ENCODE data around the gene EXD3.

The EXD3 gene

DNA sequence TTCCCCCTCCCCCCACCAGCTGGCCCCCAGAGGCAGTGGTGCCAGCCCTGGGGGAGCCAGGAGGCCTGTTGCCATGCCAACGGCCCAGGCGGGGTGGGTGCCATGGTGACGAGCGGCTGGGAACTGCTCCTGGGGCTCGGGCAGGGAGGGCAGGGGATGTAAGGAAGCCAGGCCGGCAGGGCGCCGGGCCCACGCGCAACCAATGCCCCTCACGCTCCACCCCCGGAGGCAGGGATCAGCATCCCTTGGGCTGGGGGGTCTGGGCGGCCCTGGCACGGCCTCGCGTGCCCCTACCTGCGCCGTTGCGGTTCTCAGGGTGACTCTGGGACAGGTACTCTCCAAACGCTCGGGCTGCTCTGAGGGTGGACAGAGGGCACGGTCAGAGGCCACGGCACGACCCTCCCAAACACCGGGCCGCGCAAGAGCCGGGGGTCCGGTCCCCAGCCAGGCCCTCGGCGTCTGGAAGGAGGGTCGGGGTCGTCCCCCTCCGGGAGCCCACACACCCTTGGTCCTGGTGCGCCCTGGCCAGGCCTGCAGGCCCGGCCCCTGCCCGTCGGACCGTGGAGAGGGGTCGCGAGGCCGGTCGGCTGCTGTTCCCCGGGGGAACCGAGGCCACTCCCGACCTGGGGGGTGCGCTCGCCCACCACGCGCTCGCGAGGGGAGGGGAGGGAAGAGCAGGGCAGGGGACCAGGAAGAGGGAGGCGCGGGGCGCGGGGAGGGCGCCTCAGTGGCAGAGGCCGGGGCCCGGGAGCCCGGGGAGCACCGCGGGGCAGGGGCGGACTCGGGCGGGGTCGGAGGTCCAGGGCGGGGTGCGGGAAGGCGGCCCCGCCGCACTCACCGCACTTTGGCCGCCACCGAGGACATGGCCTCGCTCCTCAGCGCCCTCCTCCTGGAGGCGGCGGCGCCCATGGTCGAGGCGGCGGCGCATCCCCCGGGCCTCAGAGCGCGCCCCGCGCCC, 35.5 kb upstream of the EXD3 start:
- DNase-seq, result peak in 1 of 5 donors; percentile 21

DNA sequence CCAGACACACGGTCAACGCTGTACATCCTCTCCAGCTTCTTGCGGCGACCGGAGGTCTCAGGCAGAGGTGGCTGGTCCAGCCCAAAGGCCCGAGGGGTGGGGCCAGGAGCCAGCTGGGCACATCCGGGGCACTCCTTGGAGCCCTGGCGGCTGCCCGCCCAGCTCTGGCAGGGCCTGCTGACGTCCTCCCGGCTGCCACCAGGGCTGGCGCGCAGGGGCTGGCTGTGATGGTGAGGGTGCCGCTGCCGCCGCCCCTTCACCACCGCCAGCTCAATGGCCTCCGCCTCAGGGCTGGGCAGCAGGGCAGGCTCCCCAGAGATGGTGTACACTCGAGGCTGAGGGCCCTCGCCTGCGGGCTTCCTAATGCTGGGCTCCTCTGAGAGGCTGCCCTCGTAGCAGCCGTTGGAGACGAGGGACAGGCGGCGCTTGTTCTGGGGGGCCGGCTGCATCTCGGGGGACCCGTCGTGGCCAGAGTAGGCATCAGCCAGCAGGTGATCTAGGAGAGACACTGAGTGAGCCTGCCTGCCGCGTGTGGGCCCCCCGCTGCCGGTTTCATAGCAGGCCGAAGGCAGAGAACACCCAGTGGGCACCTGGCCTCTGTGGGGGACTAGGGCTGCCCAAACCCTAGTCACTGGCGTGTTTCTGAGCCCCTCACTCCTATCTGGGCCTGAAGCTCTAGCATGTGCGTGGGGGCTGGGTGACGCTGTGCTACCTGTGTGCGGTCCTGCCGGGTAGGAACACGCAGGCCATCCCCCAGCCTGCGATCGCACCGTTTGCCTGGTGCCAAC, 34.6 kb upstream of the EXD3 start:
- peak in 2 of 5 donors; percentile 4 to 16 for DNase-seq

DNA sequence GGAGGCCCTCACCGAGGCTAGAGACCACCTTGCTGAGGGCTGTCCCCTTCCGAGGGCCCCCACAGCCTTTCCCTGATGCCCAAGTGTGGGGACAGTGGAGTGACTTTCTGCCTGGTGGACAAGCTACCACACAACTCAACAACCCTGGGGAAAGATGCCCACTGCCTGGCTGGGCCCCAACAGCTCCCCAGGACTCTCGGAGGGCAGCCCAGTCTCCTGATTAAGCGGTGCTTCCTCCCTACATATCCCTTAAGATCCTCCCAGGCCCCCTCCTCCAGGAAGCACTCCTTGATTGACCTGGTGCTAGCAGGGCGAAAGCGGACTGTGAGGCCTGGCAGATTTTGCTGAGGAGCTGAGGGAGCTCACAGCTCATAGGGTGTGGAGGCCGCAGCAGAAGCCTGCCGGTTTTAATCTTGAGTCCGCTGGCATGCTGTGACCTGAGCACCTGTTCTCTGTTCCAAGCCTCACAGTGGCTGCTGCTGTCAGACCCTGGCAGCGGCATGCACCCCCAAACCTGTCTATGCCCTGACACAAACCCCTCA, 34.0 kb upstream of the EXD3 start:
- DNase-seq, result no peak

DNA sequence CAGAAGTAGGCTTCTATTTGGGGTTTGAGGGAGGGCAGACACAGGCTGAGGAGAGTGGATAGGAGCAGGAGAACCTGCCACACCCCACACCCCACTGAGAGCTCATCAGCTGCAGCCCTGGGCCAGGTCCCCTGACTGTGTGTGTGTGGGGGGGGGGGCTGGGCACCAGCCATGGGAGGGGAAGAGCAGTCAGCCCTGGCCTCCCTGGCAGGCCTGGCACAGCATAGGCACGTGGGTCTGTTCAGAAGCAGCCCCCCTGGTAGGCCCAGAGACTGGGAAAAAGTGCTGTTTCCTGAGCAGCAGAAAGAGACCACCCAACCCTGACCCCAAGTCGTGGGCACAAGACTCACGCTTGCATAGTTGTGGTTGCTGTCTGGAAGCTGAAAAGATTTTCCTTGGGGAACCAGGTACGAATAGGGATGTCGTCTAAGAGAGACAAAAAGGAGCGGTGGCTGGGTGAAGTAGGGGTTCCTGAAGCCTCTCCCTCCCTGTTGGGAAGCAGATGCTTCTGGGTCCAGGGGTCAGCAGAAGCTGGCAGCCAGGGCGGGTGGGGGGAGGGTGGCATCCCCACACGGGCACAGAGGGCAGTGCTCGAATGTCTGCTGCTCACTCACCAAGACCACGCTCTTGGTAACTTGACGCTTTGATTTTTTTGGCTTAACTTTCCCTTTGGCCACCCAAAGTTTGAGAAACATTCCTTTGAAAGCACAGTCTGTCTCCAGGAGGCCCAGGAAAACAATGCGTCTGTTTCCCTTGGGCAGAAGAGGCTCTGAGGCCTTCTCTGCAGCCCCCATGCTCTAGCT, 33.3 kb upstream of the EXD3 start:
- DNase-seq, result peak in 1 of 5 donors; percentile 4

DNA sequence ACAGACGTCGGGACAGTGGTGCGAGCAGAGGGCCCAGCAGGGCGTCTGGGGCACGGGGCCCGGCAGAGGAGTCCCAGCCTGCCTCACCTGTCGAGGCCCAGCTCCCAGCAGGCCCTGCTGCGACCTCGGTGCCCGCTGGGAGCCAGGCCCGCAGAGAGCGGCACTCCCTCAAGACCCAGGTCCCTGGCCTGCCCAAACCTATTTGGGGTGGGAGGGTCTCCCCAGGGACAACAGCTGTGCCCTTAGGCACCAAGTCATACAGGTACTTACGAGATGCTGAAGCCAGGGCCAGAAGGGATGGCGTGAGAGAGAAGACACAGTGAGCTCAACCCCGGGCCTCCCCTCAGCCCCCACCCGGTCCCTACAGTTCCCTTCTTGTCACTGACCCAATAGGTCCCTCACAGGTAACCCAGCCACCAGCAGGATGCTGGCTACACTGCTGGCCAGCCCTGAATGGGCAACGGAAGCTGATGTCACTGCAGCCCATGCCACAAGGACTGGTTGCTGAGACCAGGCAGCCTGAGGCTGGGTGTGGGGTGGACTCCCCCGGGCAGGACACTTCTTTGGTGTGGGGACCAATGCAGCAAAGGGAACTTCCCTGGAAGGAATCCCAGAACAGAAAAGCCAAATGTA, 32.5 kb upstream of the EXD3 start:
- peak in 1 of 5 donors; percentile 3 for DNase-seq

DNA sequence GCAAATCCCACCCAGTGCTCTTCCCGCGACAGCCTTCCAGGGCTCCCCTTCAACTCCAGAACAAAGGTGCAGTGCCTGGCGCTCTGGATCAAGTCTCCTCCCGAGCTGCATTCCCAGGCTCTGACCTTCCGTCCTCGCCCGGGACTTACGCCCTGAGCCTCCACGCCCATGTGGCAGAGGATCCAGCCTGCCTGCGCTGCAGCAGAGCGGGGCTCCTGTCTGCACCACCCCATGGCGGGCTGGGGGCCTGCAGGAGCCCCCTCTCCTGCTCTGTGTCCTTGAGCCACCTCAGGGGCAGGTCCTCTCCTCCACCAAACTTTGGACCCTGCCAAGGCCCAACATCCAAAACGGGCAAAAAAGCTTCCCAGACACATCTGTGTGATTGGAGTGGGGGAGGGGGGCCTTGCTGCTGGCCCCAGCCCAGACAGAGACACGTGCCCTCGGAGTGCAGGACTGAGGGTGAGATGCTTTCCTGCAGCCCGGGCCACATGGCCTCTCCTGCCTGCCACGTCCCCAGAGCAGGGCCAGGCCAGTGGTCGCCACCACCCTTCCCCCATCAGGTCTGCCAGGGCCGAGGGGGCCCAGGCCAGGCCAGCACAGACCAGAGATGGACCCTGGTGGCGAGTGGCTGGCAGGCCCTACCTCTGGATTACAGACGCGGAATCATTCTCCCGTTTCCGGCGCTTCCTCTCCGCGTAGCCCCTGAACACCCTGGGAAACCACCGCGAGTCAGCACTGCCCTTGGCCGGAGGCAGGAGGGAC, 31.8 kb upstream of the EXD3 start:
- peak in 2 of 5 donors; percentile 6 to 13 for DNase-seq

DNA sequence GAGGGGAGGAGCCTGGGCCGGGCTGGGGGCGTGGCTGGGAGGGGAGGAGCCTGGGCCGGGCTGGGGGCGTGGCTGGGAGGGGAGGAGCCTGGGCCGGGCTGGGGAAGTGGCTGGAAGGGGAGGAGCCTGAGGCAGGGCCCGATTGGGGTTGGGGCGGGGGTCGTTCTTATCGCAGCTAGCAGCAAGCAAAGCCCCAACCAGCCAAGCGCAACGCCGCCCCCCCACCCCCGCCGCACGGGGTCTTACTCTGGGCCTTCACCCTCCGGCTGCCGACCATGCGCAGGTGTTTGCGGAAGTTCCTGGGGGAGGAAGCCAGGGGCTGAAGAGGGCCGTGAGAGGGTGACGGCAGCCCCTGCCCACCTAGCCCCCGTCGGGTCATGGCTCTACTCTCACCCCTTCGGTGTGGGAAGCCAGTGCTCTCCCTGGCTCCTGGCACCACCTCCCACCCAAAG, 31.2 kb upstream of the EXD3 start:
- peak in 4 of 5 donors; percentile 24 to 48 (median 34) for DNase-seq

DNA sequence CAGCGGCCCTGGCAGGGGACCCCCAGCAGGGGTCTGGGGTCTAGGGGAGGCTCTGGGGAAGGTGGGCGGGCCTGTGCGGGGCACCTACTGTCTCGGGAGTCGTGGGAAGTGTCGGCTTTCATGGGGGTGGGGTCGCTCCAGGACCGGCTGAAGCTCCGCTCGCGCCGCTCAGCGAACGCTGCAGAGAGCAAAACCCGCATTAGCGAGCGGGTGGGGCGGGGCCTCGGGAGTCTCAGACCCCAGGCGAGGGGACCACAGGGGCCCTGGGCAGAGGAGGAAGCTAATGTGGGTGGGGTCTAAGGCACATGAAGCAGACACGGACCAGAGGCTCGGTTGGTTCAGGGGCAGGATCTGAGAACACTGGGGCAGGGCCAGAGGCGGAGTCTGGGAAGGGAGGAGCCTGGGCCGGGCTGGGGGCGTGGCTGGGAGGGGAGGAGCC, 30.7 kb upstream of the EXD3 start:
- peak; percentile 34 to 68 (median 52) for DNase-seq

DNA sequence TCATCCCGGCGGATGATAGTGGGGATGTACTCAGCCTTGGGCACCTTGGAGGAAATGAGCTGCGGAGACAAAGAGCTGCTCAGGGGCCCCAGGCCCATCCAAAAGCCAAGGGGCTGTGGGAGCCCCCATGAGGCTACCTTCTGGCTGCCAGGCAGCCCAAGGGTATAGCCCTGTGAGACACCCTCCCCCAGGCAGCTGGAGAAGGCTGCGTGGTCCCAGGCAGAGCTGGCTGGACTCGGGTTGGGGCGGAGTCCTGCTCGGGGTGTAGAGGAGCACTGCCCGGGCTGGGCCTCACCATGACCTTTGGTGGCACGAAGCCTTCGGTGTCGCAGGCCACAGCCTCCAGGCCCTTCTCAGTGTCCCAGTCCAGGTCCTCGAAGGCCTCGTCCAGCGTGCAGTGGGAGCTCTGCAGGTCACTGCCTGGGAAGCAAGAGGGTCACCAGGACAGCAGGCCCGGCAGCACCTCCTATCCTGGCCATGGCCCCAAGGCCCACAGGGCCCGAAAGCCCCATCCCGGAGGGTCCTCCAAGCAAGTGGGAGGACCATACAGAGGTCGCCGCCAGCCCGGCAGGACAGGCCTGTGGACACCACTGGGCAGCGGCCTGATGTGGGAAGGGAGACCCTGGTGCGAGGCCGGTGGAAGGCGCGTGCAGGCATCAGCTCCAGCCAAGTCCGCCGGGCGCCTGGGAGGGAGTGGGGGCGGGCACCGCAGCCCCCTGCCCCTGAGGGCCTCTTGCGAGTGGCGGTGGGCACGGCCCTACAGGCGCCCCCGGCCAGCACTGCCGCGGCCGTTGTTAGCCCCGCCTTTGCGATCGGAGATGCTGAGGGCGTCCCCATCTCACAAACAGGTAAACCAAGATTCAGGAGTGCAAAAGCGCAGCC, 30.0 kb upstream of the EXD3 start:
- DNase-seq, result peak in 2 of 5 donors; percentile 9 to 13

DNA sequence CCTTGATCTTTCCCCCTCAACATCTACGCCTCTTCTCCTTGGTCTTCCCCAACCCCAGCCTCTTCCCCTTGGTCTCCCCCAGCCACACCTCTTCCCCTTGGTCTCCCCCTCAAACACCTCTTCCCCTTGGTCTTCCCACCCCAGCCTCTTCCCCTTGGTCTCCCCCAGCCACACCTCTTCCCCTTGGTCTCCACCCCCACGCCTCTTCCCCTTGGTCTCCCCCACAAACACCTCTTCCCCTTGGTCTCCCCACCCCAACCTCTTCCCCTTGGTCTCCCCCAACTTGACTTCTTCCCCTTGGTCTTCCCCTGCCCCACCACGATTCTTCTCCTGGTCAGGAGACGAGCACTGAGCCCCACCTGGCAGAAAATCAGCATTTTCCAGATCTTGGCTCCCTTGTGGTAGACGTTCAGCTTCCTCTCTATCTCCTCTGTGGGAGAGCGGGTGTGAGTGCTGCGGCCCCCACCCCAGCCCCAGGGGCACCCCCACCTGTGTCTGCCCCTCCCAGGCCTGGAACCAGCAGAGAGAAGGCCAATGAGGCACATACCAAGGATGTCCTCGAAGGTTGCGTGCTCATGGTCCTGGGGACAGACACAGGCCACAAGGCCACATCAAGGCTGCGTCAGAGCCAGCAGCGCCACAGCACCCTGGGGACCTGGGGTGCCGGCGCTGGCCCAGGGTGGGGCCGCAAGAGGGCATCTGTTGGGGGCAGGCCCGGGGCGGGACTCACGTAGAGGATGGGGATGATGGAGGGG, 29.2 kb upstream of the EXD3 start:
- DNase-seq, result peak in 2 of 5 donors; percentile 3 to 8

DNA sequence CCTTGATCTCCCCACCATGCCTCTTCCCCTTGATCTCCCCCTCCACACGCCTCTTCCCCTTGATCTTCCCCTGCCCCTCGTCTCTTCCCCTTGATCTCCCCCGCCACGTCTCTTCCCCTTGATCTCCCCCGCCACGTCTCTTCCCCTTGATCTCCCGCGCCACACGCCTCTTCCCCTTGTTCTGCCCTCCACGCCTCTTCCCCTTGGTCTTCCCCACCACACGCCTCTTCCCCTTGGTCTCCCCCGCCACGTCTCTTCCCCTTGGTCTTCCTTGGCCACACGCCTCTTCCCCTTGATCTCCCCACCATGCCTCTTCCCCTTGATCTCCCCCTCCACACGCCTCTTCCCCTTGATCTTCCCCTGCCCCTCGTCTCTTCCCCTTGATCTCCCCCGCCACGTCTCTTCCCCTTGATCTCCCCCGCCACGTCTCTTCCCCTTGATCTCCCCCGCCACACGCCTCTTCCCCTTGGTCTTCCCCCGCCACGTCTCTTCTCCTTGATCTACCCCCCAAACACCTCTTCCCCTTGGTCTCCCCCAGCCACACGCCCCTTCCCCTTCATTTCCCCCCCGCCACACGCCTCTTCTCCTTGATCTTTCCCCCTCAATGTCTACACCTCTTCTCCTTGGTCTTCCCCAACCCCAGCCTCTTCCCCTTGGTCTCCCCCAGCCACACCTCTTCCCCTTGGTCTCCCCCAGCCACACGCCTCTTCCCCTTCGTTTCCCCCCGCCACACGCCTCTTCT, 28.5 kb upstream of the EXD3 start:
- peak in 2 of 5 donors; percentile 8 to 10 for DNase-seq

DNA sequence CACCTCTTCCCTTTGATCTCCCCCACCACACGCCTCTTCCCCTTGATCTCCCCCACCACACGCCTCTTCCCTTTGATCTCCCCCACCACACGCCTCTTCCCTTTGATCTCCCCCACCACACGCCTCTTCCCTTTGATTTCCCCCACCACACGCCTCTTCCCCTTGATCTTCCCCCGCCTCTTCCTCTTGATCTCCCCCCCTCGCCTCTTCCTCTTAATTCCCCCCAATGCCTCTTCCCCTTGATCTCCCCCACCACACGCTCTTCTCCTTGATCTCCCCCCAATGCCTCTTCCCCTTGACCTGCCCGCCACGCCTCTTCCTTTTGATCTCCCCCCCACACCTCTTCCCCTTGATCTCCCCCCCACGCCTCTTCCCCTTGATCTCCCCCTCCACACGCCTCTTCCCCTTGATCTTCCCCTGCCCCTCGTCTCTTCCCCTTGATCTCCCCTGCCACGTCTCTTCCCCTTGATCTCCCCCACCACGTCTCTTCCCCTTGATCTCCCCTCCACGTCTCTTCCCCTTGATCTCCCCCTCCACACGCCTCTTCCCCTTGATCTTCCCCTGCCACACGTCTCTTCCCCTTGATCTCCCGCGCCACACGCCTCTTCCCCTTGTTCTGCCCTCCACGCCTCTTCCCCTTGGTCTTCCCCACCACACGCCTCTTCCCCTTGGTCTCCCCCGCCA, 27.7 kb upstream of the EXD3 start:
- peak in 3 of 5 donors; percentile 8 to 36 (median 31) for DNase-seq

DNA sequence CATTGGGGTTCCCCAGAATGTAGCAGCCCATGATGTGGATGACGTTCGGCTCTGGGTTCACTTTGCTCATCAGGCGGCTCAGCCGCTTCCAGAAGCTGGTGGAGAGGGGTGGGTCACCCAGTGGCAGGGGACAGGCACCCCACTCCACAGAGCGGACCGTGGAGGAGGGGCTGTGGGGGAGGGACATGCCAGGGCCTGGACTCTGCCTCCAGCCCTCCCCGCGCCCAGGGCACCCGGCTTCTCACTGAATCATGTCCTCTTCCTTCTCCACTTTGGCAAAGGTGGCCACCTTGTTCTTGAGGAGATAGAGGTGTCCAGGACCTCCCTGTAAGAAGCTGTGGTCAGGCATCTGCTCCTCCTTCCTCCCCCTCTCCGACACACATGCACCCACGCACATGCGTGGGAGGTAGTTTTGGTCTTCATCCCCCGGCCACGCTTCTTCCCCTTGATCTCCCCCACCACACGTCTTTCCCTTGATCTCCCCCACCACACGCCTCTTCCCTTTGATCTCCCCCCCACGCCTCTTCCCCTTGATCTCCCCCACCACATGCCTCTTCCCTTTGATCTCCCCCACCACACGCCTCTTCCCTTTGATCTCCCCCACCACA, 27.1 kb upstream of the EXD3 start:
- peak in 3 of 5 donors; percentile 15 to 43 (median 37) for DNase-seq

DNA sequence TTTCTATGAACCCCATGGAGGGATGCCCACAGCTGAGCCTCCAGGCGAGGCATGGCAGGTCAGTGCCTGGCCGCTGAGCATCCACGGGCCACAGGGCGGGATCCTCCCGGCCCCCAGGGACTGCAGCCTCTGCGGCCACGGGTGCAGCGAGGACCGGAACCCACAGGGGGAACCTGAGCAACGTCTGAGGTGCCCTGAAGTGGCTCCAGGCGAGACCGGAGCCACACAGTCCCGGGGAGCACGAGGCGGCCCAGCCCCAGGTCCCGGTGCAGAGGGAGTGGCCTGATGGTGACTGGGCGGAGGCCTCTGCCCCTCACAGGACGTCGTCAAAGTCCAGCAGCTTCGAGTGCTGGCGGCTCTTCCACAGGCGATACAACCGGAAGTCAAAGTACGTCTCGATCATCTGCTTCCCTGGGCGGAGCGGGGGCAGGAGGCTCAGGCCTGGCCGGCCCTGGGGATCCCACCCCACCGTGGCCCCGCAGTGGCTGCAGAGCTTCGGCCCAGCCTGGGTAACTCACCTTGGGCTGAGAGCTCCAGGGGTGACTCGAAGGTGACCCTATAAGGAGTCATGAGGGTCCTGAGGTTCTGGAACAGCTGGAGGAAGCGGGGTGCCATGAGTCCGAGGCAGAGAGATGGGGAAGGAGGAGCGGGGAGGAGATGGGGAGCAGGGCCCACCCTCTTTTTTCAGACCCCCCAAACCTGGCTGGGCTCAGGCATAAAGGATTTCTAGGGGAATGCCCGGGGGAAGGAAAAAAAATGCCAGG, 26.3 kb upstream of the EXD3 start:
- peak in 2 of 5 donors; percentile 7 to 24 for DNase-seq

DNA sequence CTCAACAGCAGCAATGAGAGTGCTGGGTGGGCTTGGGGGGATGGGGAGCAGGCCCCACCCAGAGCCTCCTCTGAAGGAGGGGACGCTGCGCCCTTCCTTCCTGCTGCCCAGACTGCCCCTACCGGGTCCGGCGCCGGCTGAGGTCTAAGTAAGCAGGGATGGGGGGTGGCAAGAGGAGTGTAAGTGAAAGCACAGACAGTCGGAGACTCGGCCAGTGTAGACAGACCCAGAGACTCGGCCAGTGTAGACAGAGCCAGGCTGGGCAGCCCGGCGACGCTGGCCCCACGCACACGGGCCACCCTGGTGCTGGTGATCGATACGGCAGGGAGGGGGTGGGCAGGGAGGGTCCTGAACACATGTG, 25.6 kb upstream of the EXD3 start:
- peak in 1 of 5 donors; percentile 5 for DNase-seq

Data from T-helper 1 cell (primary cell).